ENCODE results near the gene ZNF674. TPM values are rescaled to one million over a fixed set of nuclear protein-coding genes. Genes with fewer than 3 reads are reported as not detected.

Gene ZNF674
- total and polyA plus RNA-seq, 10 donors: 0.77 to 10.7 (median 5.8) TPM

- DNase-seq: no peak
- WGBS, 5 donors: 73 to 100% (median 89%) methylated on average over 1 of the region's 1 CpG
- peaks cover 0 to 51% (median 8%) of the 10 kb centered on the region in 6 donors for H3K36me3 ChIP-seq
- no peak for TF ChIP-seq POLR2A (IDR thresholded peaks at IDR 0.05)
- TF ChIP-seq POLR2AphosphoS5 (IDR thresholded peaks at IDR 0.05): no peak
- TF ChIP-seq CTCF (IDR thresholded peaks at IDR 0.05 in 8 of 11, conservative IDR thresholded peaks at IDR 0.05 in 3 of 11): no peak
- no peak overlapping the region for H3K27ac ChIP-seq
- H3K27me3 ChIP-seq (replicated peaks in 1 of 7): no peaks in the 10 kb centered on the region
- H3K9me3 ChIP-seq: peaks cover 3 to 56% (median 32%) of the 10 kb centered on the region in 8 donors
- no peaks in the 10 kb centered on the region for H3K4me1 ChIP-seq
- intact Hi-C loops (cut with DNase I; ENCODE audit: low total_unique reads): no loop called here
- no peak overlapping the region for H3K4me3 ChIP-seq
Observed at GRCh38 chrX:46506076-46506475, 39.1 kb downstream of the ZNF674 start.

GRCh38 chrX:46502848-46503247, 42.4 kb downstream of the ZNF674 start:
- Histone ChIP-seq H3K4me3 (no peak overlapping the region), H3K36me3 (peaks cover 0 to 70% (median 9%) of the 10 kb centered on the region in 6 donors), H3K4me1 (no peaks in the 10 kb centered on the region), H3K27ac (no peak overlapping the region), H3K27me3 (replicated peaks in 1 of 7) (no peaks in the 10 kb centered on the region), H3K9me3 (peaks cover 16 to 89% (median 62%) of the 10 kb centered on the region in 8 donors)
- WGBS, 5 donors: 69 to 100% (median 92%) methylated on average over 2 of the region's 2 CpGs
- intact Hi-C loops (cut with DNase I; ENCODE audit: low total_unique reads): no loop called here
- DNase-seq: no peak
- TF ChIP-seq POLR2AphosphoS5 (IDR thresholded peaks at IDR 0.05): no peak
- no peak for TF ChIP-seq CTCF (IDR thresholded peaks at IDR 0.05 in 8 of 11, conservative IDR thresholded peaks at IDR 0.05 in 3 of 11)

- TF ChIP-seq CTCF (IDR thresholded peaks at IDR 0.05 in 8 of 11, conservative IDR thresholded peaks at IDR 0.05 in 3 of 11) (no peak), POLR2AphosphoS5 (IDR thresholded peaks at IDR 0.05) (no peak), POLR2A (IDR thresholded peaks at IDR 0.05) (no peak)
- Histone ChIP-seq H3K27me3 (replicated peaks in 1 of 7) (no peaks in the 10 kb centered on the region), H3K9me3 (peaks cover 16 to 100% (median 88%) of the 10 kb centered on the region in 8 donors), H3K4me1 (no peaks in the 10 kb centered on the region), H3K4me3 (no peak overlapping the region), H3K27ac (no peak overlapping the region), H3K36me3 (peaks cover 0 to 69% (median 9%) of the 10 kb centered on the region in 6 donors)
- 61 to 100% (median 92%) methylated on average over 1 of the region's 1 CpG for WGBS, 5 donors
- DNase-seq: no peak
- intact Hi-C loops (cut with DNase I; ENCODE audit: low total_unique reads): no loop called here
Observed at GRCh38 chrX:46500054-46500453, 45.2 kb downstream of the ZNF674 start.

- no peak for DNase-seq
- Histone ChIP-seq H3K36me3 (peaks cover 0 to 33% (median 0%) of the 10 kb centered on the region in 6 donors), H3K27me3 (replicated peaks in 1 of 7) (no peaks in the 10 kb centered on the region), H3K4me1 (no peaks in the 10 kb centered on the region), H3K9me3 (peaks cover 0 to 52% (median 27%) of the 10 kb centered on the region in 8 donors), H3K4me3 (no peak overlapping the region), H3K27ac (no peak overlapping the region)
- intact Hi-C loops (cut with DNase I; ENCODE audit: low total_unique reads): no loop called here
- no peak for TF ChIP-seq CTCF (IDR thresholded peaks at IDR 0.05 in 8 of 11, conservative IDR thresholded peaks at IDR 0.05 in 3 of 11)
- TF ChIP-seq POLR2A (IDR thresholded peaks at IDR 0.05): no peak
- no peak for TF ChIP-seq POLR2AphosphoS5 (IDR thresholded peaks at IDR 0.05)
- 87 to 96% (median 93%) methylated on average over 10 of the region's 10 CpGs for WGBS, 5 donors
Observed at GRCh38 chrX:46488712-46489111, 56.5 kb downstream of the ZNF674 start.

Measured in spleen (tissue), 11 donors.